SU-DHL-6 (cell line): Measurements from ENCODE around the gene NDC80.

Experiments used
- H2AFZ ChIP-seq: fragments of 200-600 bp; sonication (generic); 2 replicates; pipeline ENCODE4 v1.6.1; 2014; ENCODE audit warnings: low read depth, mild to moderate bottlenecking, moderate library complexity, mixed read lengths, antibody characterized with exemption, low read length; ENCODE audit not compliant: severe bottlenecking
- H3F3A ChIP-seq: fragments of 200-600 bp; shearing (Covaris generic); 2 replicates; pipeline ENCODE4 v1.6.0; 2016; ENCODE audit warnings: antibody characterized with exemption, mild to moderate bottlenecking; ENCODE audit not compliant: insufficient read depth
- H3K27ac ChIP-seq: fragments of 200-600 bp; sonication (generic); 2 replicates; pipeline ENCODE4 v1.5.1; 2016; ENCODE audit warnings: low read depth, mild to moderate bottlenecking, low read length, moderate library complexity, mixed read lengths
- H3K27me3 ChIP-seq: fragments of 200-600 bp; sonication (generic), shearing (Covaris generic); 2 replicates; pipeline ENCODE4 v1.6.0; 2014; ENCODE audit warnings: mild to moderate bottlenecking, low read length
- H3K36me3 ChIP-seq: fragments of 200-600 bp; sonication (generic); 2 replicates; pipeline ENCODE4 v1.6.1; 2014; ENCODE audit warnings: mild to moderate bottlenecking, low read length, mixed read lengths
- H3K4me2 ChIP-seq: fragments of 300-600, 200-600 bp; shearing (Covaris generic), sonication (generic); 2 replicates; pipeline ENCODE4 v1.6.0; 2014; ENCODE audit warnings: low read length, low read depth, mild to moderate bottlenecking; ENCODE audit not compliant: poor library complexity, severe bottlenecking
- H3K4me3 ChIP-seq: fragments of 200-600 bp; sonication (generic); 2 replicates; pipeline ENCODE4 v1.5.1; 2014; ENCODE audit warnings: antibody characterized with exemption, low read length, mild to moderate bottlenecking, mixed read lengths; ENCODE audit not compliant: insufficient read depth, poor library complexity, severe bottlenecking
- H3K79me2 ChIP-seq: fragments of 200-600 bp; sonication (generic); 2 replicates; pipeline ENCODE4 v1.6.1; 2014; ENCODE audit warnings: mild to moderate bottlenecking, low read length, moderate library complexity; ENCODE audit not compliant: insufficient read depth
- H3K9ac ChIP-seq: fragments of 200-600 bp; sonication (generic); 2 replicates; pipeline ENCODE4 v1.7.0; 2014; ENCODE audit warnings: mild to moderate bottlenecking, low read length
- H3K9me2 ChIP-seq: fragments of 200-600 bp; sonication (generic); replicated peaks from 2 replicates; pipeline ENCODE4 v1.6.1; 2014; ENCODE audit warnings: low read length; ENCODE audit not compliant: insufficient read depth
- H3K9me3 ChIP-seq: fragments of 200-600 bp; sonication (generic); 2 replicates; pipeline ENCODE4 v1.6.1; 2014; ENCODE audit warnings: low read length, mixed read lengths; ENCODE audit not compliant: insufficient read depth
- H4K20me1 ChIP-seq: fragments of 200-600 bp; sonication (generic); 2 replicates; pipeline ENCODE4 v1.6.1; 2014; ENCODE audit warnings: low read depth, mild to moderate bottlenecking, antibody characterized with exemption, low read length, moderate library complexity, mixed read lengths
- CTCF ChIP-seq: fragments of 200-600 bp; sonication (generic); IDR thresholded peaks from one replicate; pipeline ENCODE4 v1.5.1; 2017; ENCODE audit warnings: antibody characterized with exemption, mild to moderate bottlenecking, low read length, moderate library complexity; ENCODE audit not compliant: insufficient read depth, poor library complexity, severe bottlenecking
- EZH2phosphoT487 ChIP-seq: fragments of 200-600 bp; sonication (generic), shearing (Covaris generic); conservative IDR thresholded peaks from 2 replicates; pipeline ENCODE4 v1.6.1; 2018; ENCODE audit warnings: mild to moderate bottlenecking, antibody characterized with exemption, low read length, moderate library complexity, mixed read lengths

The NDC80 gene

GRCh38 chr18:2627821-2628276 lies 56.5 kb downstream of the NDC80 start:
- Histone ChIP-seq H3K27me3 (no peaks in the 10 kb centered on the region), H3K4me2 (no peak overlapping the region), H3K9ac (no peak overlapping the region), H3K4me3 (no peak overlapping the region), H3F3A (no peaks in the 10 kb centered on the region), H3K79me2 (no peaks in the 10 kb centered on the region), H3K27ac (no peak overlapping the region), H4K20me1 (no peaks in the 10 kb centered on the region), H3K36me3 (no peaks in the 10 kb centered on the region), H3K9me3 (no peaks in the 10 kb centered on the region), H3K9me2 (no peaks in the 10 kb centered on the region), H2AFZ (no peak overlapping the region)
- no peak for TF ChIP-seq CTCF
- no peak for TF ChIP-seq EZH2phosphoT487

GRCh38 chr18:2629003-2629402 lies 57.6 kb downstream of the NDC80 start:
- Histone ChIP-seq H3K27ac (no peak overlapping the region), H4K20me1 (no peaks in the 10 kb centered on the region), H2AFZ (no peak overlapping the region), H3K36me3 (no peaks in the 10 kb centered on the region), H3F3A (no peaks in the 10 kb centered on the region), H3K9ac (no peak overlapping the region), H3K79me2 (no peaks in the 10 kb centered on the region), H3K4me3 (no peak overlapping the region), H3K27me3 (no peaks in the 10 kb centered on the region), H3K9me2 (no peaks in the 10 kb centered on the region), H3K4me2 (no peak overlapping the region), H3K9me3 (no peaks in the 10 kb centered on the region)
- TF ChIP-seq CTCF (no peak), EZH2phosphoT487 (no peak)

- H3K4me2 ChIP-seq = no peak overlapping the region
- no peaks in the 10 kb centered on the region for H3K27me3 ChIP-seq
- peaks cover 7% of the 10 kb centered on the region; the same call in 1 of the 2 replicates for H3K9me3 ChIP-seq
- no peak overlapping the region for H2AFZ ChIP-seq
- H3K79me2 ChIP-seq = no peaks in the 10 kb centered on the region
- TF ChIP-seq EZH2phosphoT487 (no peak), CTCF (no peak)
- no peaks in the 10 kb centered on the region for H3K9me2 ChIP-seq
- no peak overlapping the region for H3K4me3 ChIP-seq
- peaks cover 22% of the 10 kb centered on the region for H3F3A ChIP-seq
- H3K9ac ChIP-seq = no peak overlapping the region
- no peaks in the 10 kb centered on the region for H3K36me3 ChIP-seq
- no peaks in the 10 kb centered on the region for H4K20me1 ChIP-seq
- H3K27ac ChIP-seq = peak overlapping the region; percentile 23; the same call in 1 of the 2 replicates
These were observed 64.2 kb downstream of the NDC80 start for GRCh38 chr18:2635586-2635985.
